Keratinocyte (primary cell): ENCODE data around the gene PCSK6.

Experiments
- EZH2 ChIP-seq: IDR thresholded peaks from one replicate; pipeline ENCODE4 v1.6.1; 2012; ENCODE audit warnings: inconsistent platforms, mild to moderate bottlenecking, low read length, moderate library complexity
- TF ChIP-seq, protein P1 (sequence below), 3 experiments: IDR thresholded peaks in 1 of 3; conservative IDR thresholded peaks in 1 of 3; optimal IDR thresholded peaks in 1 of 3; 2 replicates in 2 of 3; 3 replicates in 1 of 3; pipeline versions ENCODE3 to v1.5.1; 2011; ENCODE audit warnings: low read length in 3 of 3, mild to moderate bottlenecking in 3 of 3, moderate library complexity in 2 of 3, control low read depth in 1 of 3, inconsistent platforms in 1 of 3; ENCODE audit not compliant: insufficient read depth in 2 of 3; ENCODE audit errors: extremely low read depth in 1 of 3

GRCh38 chr15:101450403-101451265, 38.9 kb downstream of the PCSK6 start:
- TF ChIP-seq, protein P1, sequence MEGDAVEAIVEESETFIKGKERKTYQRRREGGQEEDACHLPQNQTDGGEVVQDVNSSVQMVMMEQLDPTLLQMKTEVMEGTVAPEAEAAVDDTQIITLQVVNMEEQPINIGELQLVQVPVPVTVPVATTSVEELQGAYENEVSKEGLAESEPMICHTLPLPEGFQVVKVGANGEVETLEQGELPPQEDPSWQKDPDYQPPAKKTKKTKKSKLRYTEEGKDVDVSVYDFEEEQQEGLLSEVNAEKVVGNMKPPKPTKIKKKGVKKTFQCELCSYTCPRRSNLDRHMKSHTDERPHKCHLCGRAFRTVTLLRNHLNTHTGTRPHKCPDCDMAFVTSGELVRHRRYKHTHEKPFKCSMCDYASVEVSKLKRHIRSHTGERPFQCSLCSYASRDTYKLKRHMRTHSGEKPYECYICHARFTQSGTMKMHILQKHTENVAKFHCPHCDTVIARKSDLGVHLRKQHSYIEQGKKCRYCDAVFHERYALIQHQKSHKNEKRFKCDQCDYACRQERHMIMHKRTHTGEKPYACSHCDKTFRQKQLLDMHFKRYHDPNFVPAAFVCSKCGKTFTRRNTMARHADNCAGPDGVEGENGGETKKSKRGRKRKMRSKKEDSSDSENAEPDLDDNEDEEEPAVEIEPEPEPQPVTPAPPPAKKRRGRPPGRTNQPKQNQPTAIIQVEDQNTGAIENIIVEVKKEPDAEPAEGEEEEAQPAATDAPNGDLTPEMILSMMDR (optimal IDR thresholded peaks at IDR 0.05 in 1 of 3, IDR thresholded peaks at IDR 0.05 in 1 of 3, conservative IDR thresholded peaks at IDR 0.05 in 1 of 3; ENCODE audit: extremely low read depth in 1 of 3, insufficient read depth in 2 of 3, low read length in 3 of 3) = no peak
- no peak for TF ChIP-seq EZH2
